ENCODE measurements around the gene C14orf180.

The C14orf180 gene

GRCh38 chr14:104550340-104550860 is 29.2 kb upstream of the C14orf180 start:
- DNase-seq, result no peak

- DNase-seq, result no peak
Observed at GRCh38 chr14:104550861-104551728, 28.5 kb upstream of the C14orf180 start.

- DNase-seq, result no peak
Observed at GRCh38 chr14:104551851-104552737, 27.5 kb upstream of the C14orf180 start.

GRCh38 chr14:104552738-104553125 is 26.8 kb upstream of the C14orf180 start:
- no peak for DNase-seq

GRCh38 chr14:104553166-104554087 is 26.1 kb upstream of the C14orf180 start:
- DNase-seq, result no peak

- DNase-seq, result peak in 1 of 5 experiments; percentile 5
Observed at GRCh38 chr14:104554088-104554607, 25.4 kb upstream of the C14orf180 start.

GRCh38 chr14:104554608-104555429 is 24.7 kb upstream of the C14orf180 start:
- peak in 1 of 5 experiments; percentile 2 for DNase-seq

GRCh38 chr14:104555430-104556255 is 23.9 kb upstream of the C14orf180 start:
- peak in 1 of 5 experiments; percentile 0 for DNase-seq

GRCh38 chr14:104556256-104557021 is 23.1 kb upstream of the C14orf180 start:
- peak in 1 of 5 experiments; percentile 4 for DNase-seq

GRCh38 chr14:104557086-104557485 is 22.5 kb upstream of the C14orf180 start:
- DNase-seq, result peak in 1 of 5 experiments; percentile 6

- DNase-seq, result no peak
Observed at GRCh38 chr14:104557766-104558165, 21.8 kb upstream of the C14orf180 start.

- DNase-seq, result no peak
Observed at GRCh38 chr14:104558231-104559027, 21.1 kb upstream of the C14orf180 start.

GRCh38 chr14:104559028-104559803 is 20.3 kb upstream of the C14orf180 start:
- no peak for DNase-seq

- DNase-seq, result no peak
Observed at GRCh38 chr14:104559804-104560585, 19.6 kb upstream of the C14orf180 start.

GRCh38 chr14:104560586-104560945 is 19.0 kb upstream of the C14orf180 start:
- no peak for DNase-seq

GRCh38 chr14:104561124-104561557 is 18.4 kb upstream of the C14orf180 start:
- DNase-seq, result no peak
